ENCODE data around the gene JADE2.

Gene JADE2

DNA sequence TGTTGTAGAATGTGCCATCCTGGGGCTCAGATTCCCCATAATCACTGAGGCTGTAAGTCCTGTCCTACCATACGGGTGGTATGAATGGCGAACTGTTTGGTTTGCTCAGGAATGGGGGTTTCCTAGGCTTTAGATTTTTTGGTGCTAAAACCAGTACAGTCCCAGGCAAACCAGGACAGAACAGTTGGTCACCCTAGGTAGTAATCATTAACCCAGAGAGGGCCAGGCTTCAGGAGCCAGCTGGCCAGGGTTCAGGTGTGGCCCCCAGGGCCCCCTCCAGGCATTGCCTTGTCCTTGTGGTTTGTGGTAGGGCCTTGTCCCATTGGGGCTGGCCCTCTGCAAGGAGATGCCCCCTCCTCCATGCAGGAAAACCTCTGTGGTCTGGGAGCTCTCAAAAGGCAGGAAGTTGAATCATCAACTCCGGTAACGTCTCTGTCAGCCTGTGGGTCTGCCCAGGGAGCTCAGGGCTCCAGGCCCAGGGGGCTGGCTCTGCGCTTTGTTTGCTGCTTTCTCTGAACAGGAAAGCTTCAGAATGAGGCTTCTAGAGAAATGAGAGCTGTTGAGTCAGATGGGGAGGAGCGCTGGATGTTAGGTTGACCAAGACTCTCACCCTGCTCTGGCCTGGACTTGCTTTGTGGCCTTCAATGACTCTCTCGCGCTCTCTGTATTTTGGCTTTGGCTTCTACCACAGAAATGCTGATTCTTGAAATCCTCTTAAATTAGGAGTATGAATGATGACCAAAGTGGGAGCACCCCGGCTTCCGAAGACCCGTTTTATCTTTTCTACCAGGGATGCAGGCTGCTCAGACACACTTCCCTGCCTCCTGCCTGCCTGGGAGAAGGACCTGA lies 22.2 kb upstream of the JADE2 start:
- in situ Hi-C loops (cut with HindIII; ENCODE audit: low sequenced_read_pairs), result no loop called here
- no peak overlapping the region for H3K4me3 ChIP-seq (ENCODE audit: low read depth, low read length)
- TF ChIP-seq, protein P1, sequence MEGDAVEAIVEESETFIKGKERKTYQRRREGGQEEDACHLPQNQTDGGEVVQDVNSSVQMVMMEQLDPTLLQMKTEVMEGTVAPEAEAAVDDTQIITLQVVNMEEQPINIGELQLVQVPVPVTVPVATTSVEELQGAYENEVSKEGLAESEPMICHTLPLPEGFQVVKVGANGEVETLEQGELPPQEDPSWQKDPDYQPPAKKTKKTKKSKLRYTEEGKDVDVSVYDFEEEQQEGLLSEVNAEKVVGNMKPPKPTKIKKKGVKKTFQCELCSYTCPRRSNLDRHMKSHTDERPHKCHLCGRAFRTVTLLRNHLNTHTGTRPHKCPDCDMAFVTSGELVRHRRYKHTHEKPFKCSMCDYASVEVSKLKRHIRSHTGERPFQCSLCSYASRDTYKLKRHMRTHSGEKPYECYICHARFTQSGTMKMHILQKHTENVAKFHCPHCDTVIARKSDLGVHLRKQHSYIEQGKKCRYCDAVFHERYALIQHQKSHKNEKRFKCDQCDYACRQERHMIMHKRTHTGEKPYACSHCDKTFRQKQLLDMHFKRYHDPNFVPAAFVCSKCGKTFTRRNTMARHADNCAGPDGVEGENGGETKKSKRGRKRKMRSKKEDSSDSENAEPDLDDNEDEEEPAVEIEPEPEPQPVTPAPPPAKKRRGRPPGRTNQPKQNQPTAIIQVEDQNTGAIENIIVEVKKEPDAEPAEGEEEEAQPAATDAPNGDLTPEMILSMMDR (IDR thresholded peaks at IDR 0.05; ENCODE audit: low read depth, low read length), result no peak
- DNase-seq (ENCODE audit: low read depth, low spot score), result peak; percentile 99

DNA sequence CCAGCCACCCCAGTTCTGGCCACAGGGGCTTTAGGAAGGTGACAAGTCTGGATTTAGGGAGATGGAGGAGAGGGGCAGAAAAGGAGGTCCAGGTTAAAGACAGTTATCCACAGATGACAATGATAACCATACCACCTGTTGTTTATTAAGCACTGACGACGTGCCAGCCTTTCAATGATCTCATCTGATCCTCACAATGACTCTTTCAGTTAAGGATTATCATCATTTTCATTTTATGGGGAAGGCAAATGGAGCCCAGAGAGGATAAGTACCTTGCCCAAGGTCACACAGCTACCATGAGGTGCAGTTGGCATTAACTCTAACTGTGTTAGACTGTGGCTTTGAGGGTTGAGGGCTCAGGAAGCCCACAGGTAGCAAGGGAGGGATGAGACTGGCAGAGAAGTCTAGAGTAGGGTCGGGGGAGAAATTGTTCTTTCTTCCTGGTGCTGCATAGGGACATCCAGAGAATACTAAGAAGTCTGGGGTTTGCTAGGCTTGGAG lies 21.5 kb upstream of the JADE2 start:
- in situ Hi-C loops (cut with HindIII; ENCODE audit: low sequenced_read_pairs), result no loop called here
- peak; percentile 49 for DNase-seq (ENCODE audit: low read depth, low spot score)
- H3K4me3 ChIP-seq (ENCODE audit: low read depth, low read length), result no peak overlapping the region
- TF ChIP-seq, protein P1 (IDR thresholded peaks at IDR 0.05; ENCODE audit: low read depth, low read length), result no peak

DNA sequence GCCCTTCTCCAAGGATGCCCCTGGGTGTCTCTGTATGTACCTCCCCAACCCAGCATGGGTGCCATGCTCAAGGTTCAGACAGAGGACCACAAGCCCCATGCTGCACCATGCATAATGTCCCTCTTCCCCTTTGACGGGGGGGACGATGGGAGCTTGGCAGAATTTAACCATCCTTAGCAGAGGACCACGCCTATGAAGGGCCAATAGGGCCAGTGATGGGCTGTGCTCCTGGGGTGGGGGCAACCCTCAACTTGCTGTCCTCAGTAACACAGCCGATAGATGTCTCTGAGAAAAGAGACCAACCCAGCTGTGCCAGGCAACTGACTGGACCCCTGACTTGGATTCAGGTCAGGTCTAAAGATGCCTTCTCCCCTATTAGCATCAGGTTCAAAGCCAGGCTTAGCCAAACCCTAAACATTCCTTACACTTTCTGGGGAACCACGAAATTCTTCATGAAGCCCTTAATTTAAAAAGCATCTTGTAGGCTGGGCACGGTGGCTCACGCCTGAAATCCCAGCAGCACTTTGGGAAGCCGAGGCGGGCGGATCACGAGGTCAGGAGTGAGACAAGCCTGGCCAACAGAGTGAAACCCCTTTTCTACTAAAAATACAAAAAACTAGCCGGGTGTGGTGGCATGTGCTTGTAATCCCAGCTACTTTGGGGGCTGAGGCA lies 20.7 kb upstream of the JADE2 start:
- in situ Hi-C loops (cut with HindIII; ENCODE audit: low sequenced_read_pairs), result no loop called here
- no peak overlapping the region for H3K4me3 ChIP-seq (ENCODE audit: low read depth, low read length)
- TF ChIP-seq, protein P1 (IDR thresholded peaks at IDR 0.05; ENCODE audit: low read depth, low read length), result no peak
- DNase-seq (ENCODE audit: low read depth, low spot score), result no peak

DNA sequence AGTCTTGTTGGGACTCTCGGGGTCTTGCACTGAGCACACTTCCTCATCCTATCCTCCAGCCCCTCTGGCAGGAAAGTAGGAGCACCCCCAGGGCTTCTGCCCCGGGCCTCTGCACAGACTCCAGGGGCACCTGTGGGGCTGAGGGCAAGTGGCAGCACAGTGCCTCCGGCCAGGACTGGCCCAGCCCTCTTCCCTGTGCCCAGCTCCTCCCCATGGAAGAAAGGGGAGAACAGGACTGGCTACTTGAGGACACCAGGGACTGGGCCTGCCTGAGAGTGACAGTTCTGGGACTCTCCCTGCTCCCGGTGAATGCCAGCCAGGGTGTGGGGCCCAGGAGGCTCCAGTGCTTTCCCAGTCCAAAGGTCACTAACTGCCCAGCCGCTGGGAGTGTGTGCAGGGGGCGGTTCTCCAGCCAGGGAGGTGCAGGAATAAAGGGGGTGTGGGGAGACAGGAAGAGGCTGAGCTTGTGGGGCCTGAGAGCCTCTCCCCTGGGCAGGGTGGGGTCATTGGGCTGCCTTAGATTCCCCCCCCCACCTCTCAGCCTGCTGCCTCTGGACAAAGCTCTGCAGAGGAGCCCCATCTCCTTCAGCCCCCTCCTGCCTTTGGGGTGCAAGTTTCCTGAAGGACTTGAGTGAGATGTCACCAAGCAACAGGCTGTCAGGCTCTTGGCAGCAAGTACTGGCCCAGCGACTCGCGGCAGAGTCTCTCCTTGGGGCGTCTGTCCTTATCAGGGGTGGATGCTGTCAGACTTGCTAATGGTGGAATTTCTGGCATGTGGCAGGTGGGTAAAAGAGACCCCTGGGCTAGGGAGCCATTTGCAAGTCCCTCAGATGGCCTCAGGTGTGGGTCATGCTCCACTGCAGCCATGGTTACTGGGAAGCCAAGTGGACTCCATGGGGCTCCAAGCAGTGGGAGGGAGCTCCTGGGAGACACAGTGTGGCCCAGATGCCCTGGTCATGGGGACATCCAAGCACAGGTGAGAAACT lies 19.1 kb upstream of the JADE2 start:
- no peak for DNase-seq (ENCODE audit: low read depth, low spot score)
- TF ChIP-seq, protein P1 (IDR thresholded peaks at IDR 0.05; ENCODE audit: low read depth, low read length), result no peak
- in situ Hi-C loops (cut with HindIII; ENCODE audit: low sequenced_read_pairs), result no loop called here
- no peak overlapping the region for H3K4me3 ChIP-seq (ENCODE audit: low read depth, low read length)

DNA sequence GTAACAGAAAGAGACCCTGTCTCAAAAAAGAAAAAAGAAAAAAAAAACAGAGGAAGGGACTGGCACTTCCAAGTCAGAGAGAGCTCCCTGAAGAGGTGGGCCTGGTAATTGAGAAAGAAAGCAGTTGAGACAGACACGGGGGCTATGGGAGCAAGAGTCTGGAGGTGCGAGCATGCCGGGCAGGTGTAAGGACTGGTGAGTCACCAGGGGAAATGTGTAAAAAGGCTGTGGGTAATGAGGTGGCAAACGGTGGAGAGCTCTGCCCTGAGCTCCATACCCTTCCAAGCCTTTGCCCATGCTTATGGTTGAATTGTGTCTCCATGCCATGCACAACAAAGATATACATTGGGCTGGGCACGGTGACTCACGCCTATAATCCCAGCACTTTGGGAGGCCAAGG lies 18.0 kb upstream of the JADE2 start:
- in situ Hi-C loops (cut with HindIII; ENCODE audit: low sequenced_read_pairs), result no loop called here
- TF ChIP-seq, protein P1 (IDR thresholded peaks at IDR 0.05; ENCODE audit: low read depth, low read length), result no peak
- no peak overlapping the region for H3K4me3 ChIP-seq (ENCODE audit: low read depth, low read length)
- no peak for DNase-seq (ENCODE audit: low read depth, low spot score)
